OCI-LY1 (cell line): ENCODE results near the gene NR6A1.

Source experiments
- H2AFZ ChIP-seq: fragments of 200-600 bp; sonication (generic), shearing (Covaris generic); 2 replicates; pipeline ENCODE4 v1.6.0; 2014; ENCODE audit warnings: antibody characterized with exemption, mild to moderate bottlenecking, low read length
- H3F3A ChIP-seq: fragments of 200-600 bp; sonication (generic), shearing (Covaris generic); 2 replicates; pipeline ENCODE4 v1.6.0; 2014; ENCODE audit warnings: mild to moderate bottlenecking, antibody characterized with exemption, low read length, moderate library complexity; ENCODE audit not compliant: insufficient read depth
- H3K27ac ChIP-seq: fragments of 200-600 bp; sonication (generic); 2 replicates; pipeline ENCODE4 v1.5.1; 2014; ENCODE audit warnings: low read length, mixed run types, mild to moderate bottlenecking, low read depth; ENCODE audit not compliant: poor library complexity, severe bottlenecking
- H3K27me3 ChIP-seq: fragments of 200-600 bp; sonication (generic); 2 replicates; pipeline ENCODE4 v1.6.0; 2014; ENCODE audit warnings: antibody characterized with exemption, mild to moderate bottlenecking, low read length, moderate library complexity; ENCODE audit not compliant: insufficient read depth
- H3K36me3 ChIP-seq: fragments of 200-600 bp; sonication (generic); 2 replicates; pipeline ENCODE4 v1.6.1; 2014; ENCODE audit warnings: mild to moderate bottlenecking, antibody characterized with exemption, low read length, moderate library complexity, mixed read lengths; ENCODE audit not compliant: insufficient read depth
- H3K4me1 ChIP-seq: fragments of 200-600 bp; sonication (generic); 2 replicates; pipeline ENCODE4 v1.5.1; 2014; ENCODE audit warnings: mild to moderate bottlenecking, low read length, moderate library complexity; ENCODE audit not compliant: insufficient read depth, severe bottlenecking
- H3K4me2 ChIP-seq: fragments of 200-600 bp; sonication (generic), shearing (Covaris generic); 2 replicates; pipeline ENCODE4 v1.6.1; 2014; ENCODE audit warnings: low read length
- H3K4me3 ChIP-seq: fragments of 200-600 bp; sonication (generic); 2 replicates; pipeline ENCODE4 v1.5.1; 2014; ENCODE audit warnings: low read length, low read depth, mild to moderate bottlenecking, mixed read lengths; ENCODE audit not compliant: poor library complexity, severe bottlenecking
- H3K79me2 ChIP-seq: fragments of 200-600 bp; shearing (Covaris generic); 2 replicates; pipeline ENCODE4 v1.6.1; 2016; ENCODE audit warnings: mixed run types, low read length, mixed read lengths; ENCODE audit not compliant: insufficient read depth
- H3K9ac ChIP-seq: fragments of 200-600 bp; sonication (generic), shearing (Covaris generic); 2 replicates; pipeline ENCODE4 v1.6.1; 2014; ENCODE audit warnings: mild to moderate bottlenecking, low read length, mixed read lengths
- H3K9me2 ChIP-seq: fragments of 200-600 bp; sonication (generic), shearing (Covaris generic); 2 replicates; pipeline ENCODE4 v1.6.1; 2014; ENCODE audit warnings: low read depth, mild to moderate bottlenecking, low read length, mixed read lengths
- H3K9me3 ChIP-seq: fragments of 200-600 bp; shearing (Covaris generic); 2 replicates; pipeline ENCODE4 v1.6.1; 2014; ENCODE audit warnings: low read length, mixed read lengths
- H4K20me1 ChIP-seq: fragments of 200-600 bp; sonication (generic), shearing (Covaris generic); 2 replicates; pipeline ENCODE4 v1.6.0; 2016; ENCODE audit warnings: mild to moderate bottlenecking, low read length; ENCODE audit not compliant: insufficient read depth
- EZH2 ChIP-seq: fragments of 200-600 bp; sonication (generic), shearing (Covaris generic); IDR thresholded peaks from 2 replicates; pipeline ENCODE4 v1.8.0; 2017; ENCODE audit warnings: borderline replicate concordance, mixed run types, mild to moderate bottlenecking, antibody characterized with exemption, low read length, moderate library complexity, mixed read lengths
- TF ChIP-seq, protein P1 (sequence below): fragments of 200-600 bp; sonication (generic), shearing (Covaris generic); IDR thresholded peaks from 2 replicates; pipeline ENCODE4 v1.5.1; 2017; ENCODE audit warnings: mild to moderate bottlenecking, antibody characterized with exemption, low read length, moderate library complexity, mixed read lengths

NR6A1 gene

DNA sequence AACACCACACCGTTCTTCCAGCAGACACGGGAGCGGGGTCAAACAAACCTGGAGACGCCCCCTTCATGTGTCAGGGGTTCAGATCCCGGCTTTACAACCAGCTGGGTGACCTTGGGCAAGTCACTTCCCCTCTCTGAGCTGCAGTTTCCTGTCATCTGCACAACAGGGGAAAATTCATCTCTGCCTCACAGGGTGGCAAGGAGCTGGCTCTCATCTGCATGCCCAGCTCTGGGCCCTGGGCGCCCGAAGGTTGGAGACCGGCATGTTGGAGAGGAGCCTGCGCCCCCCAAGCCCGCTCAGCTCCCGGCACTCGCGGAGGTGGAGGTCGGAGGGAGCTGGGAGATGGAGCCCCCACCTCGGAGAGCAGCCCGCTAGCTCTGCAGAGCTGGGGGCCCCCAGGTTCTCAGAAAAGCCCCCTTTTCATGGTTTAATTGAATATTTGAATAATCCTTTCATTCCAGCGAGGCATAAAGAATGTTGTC lies 284.3 kb downstream of the NR6A1 start:
- no peaks in the 10 kb centered on the region for H3K9me2 ChIP-seq
- H3K4me3 ChIP-seq, result no peak overlapping the region
- no peaks in the 10 kb centered on the region for H3F3A ChIP-seq
- no peak overlapping the region for H3K4me2 ChIP-seq
- no peak for TF ChIP-seq EZH2
- TF ChIP-seq, protein P1, sequence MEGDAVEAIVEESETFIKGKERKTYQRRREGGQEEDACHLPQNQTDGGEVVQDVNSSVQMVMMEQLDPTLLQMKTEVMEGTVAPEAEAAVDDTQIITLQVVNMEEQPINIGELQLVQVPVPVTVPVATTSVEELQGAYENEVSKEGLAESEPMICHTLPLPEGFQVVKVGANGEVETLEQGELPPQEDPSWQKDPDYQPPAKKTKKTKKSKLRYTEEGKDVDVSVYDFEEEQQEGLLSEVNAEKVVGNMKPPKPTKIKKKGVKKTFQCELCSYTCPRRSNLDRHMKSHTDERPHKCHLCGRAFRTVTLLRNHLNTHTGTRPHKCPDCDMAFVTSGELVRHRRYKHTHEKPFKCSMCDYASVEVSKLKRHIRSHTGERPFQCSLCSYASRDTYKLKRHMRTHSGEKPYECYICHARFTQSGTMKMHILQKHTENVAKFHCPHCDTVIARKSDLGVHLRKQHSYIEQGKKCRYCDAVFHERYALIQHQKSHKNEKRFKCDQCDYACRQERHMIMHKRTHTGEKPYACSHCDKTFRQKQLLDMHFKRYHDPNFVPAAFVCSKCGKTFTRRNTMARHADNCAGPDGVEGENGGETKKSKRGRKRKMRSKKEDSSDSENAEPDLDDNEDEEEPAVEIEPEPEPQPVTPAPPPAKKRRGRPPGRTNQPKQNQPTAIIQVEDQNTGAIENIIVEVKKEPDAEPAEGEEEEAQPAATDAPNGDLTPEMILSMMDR, result no peak
- H2AFZ ChIP-seq, result no peak overlapping the region
- H4K20me1 ChIP-seq, result no peaks in the 10 kb centered on the region
- no peak overlapping the region for H3K9ac ChIP-seq
- no peaks in the 10 kb centered on the region for H3K79me2 ChIP-seq
- H3K36me3 ChIP-seq, result no peaks in the 10 kb centered on the region
- no peaks in the 10 kb centered on the region for H3K4me1 ChIP-seq
- no peak overlapping the region for H3K27ac ChIP-seq
- no peaks in the 10 kb centered on the region for H3K27me3 ChIP-seq
- H3K9me3 ChIP-seq, result no peaks in the 10 kb centered on the region

DNA sequence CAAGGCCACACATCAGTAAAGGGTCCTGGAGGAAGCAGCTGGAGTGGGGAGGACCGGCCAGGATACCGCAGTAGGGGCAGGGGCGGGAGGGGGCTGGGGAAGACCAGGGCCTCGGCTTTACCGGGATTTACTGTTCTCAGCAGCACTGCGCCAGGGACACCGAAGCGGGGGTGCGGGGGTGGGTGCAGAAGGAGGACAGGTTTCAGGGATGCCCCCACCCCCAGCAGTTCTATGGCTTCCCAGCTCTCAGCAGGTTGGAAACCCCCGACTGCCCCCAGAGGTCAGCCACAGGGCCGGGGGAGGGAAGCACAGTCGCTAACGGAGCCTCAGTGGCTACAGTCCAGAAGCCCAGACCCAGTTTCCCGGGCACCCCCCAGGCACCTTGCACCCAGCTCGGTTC lies 285.2 kb downstream of the NR6A1 start:
- Histone ChIP-seq H3F3A (no peaks in the 10 kb centered on the region), H3K9me2 (no peaks in the 10 kb centered on the region), H3K9me3 (no peaks in the 10 kb centered on the region), H2AFZ (no peak overlapping the region), H3K27ac (no peak overlapping the region), H3K4me3 (no peak overlapping the region), H3K9ac (no peak overlapping the region), H4K20me1 (no peaks in the 10 kb centered on the region), H3K4me2 (no peak overlapping the region), H3K4me1 (no peaks in the 10 kb centered on the region), H3K36me3 (no peaks in the 10 kb centered on the region), H3K79me2 (no peaks in the 10 kb centered on the region), H3K27me3 (no peaks in the 10 kb centered on the region)
- no peak for TF ChIP-seq EZH2
- TF ChIP-seq, protein P1, result no peak

DNA sequence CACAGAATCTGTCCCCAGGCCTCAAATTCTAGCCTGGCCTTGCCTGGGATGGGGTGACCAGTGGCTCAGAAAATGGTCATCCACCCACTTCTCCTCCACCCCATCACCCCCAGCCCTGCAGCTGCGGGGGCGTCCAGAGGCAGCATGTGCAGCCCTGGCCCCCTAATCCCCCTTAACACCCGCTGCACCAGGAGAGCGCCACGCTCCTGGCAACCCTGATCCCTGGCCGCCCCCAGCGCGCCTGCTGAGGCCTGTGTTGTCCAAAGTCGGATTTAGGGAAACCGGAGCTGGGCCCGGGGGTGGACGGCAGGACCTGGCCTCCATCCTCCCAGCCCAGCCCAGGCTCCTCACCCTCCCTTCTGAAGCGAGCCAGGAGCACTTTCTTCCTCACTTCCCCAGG lies 285.9 kb downstream of the NR6A1 start:
- no peak overlapping the region for H2AFZ ChIP-seq
- H3K79me2 ChIP-seq, result no peaks in the 10 kb centered on the region
- H4K20me1 ChIP-seq, result no peaks in the 10 kb centered on the region
- H3K9me2 ChIP-seq, result no peaks in the 10 kb centered on the region
- no peak overlapping the region for H3K9ac ChIP-seq
- H3K27ac ChIP-seq, result no peak overlapping the region
- no peak overlapping the region for H3K4me2 ChIP-seq
- H3K4me1 ChIP-seq, result peaks cover 6% of the 10 kb centered on the region
- H3K9me3 ChIP-seq, result no peaks in the 10 kb centered on the region
- no peak for TF ChIP-seq EZH2
- TF ChIP-seq, protein P1, result no peak
- H3K36me3 ChIP-seq, result no peaks in the 10 kb centered on the region
- H3F3A ChIP-seq, result no peaks in the 10 kb centered on the region
- H3K27me3 ChIP-seq, result no peaks in the 10 kb centered on the region
- H3K4me3 ChIP-seq, result no peak overlapping the region
